Natural killer cell (primary cell): ENCODE measurements around the gene ATXN1. TPM values are rescaled to one million over a fixed set of nuclear protein-coding genes. Genes with fewer than 3 reads are reported as not detected.
A peak's percentile ranks its signal among the peaks of the same experiment; 100 is the strongest.

Experiments
- ATAC-seq, 3 donors: fragments of 150-1000 bp in 2 of 3; fragments of 200-7000 bp in 1 of 3; cut with Tn5 transposase; 1 replicate in 1 of 3; 2 replicates in 2 of 3; pipeline ENCODE4 v1.10.0; 2021; ENCODE audit warnings: mild to moderate bottlenecking in 2 of 3, moderate library complexity in 2 of 3
- DNase-seq, 2 donors: peaks; one replicate each; pipeline versions ENCODE4 v3.0.0 to v3.0.0-alpha.2; 2013 to 2021; ENCODE audit warnings: mixed read lengths in 1 of 2
- H3K27ac ChIP-seq: one replicate; pipeline ENCODE4 v1.5.1; 2013; ENCODE audit warnings: mild to moderate bottlenecking, low read length
- H3K27me3 ChIP-seq: one replicate; pipeline ENCODE4 v1.6.1; 2013; ENCODE audit warnings: low read length; ENCODE audit not compliant: control insufficient read depth, insufficient read depth
- H3K36me3 ChIP-seq: one replicate; pipeline ENCODE4 v1.6.1; 2013; ENCODE audit warnings: low read length; ENCODE audit not compliant: control insufficient read depth, insufficient read depth
- H3K4me1 ChIP-seq: one replicate; pipeline ENCODE4 v1.6.1; 2013; ENCODE audit warnings: low read length; ENCODE audit not compliant: control insufficient read depth, insufficient read depth
- H3K4me3 ChIP-seq: one replicate; pipeline ENCODE4 v1.5.1; 2013; ENCODE audit warnings: low read length
- H3K9me3 ChIP-seq: one replicate; pipeline ENCODE4 v1.6.1; 2013; ENCODE audit warnings: low read length; ENCODE audit not compliant: control insufficient read depth, insufficient read depth
- H3K27ac Mint-ChIP-seq, 2 donors: one replicate each; pipeline ENCODE4 v1.8.0; 2022; ENCODE audit warnings: mild to moderate bottlenecking in 2 of 2, mixed read lengths in 2 of 2, moderate library complexity in 1 of 2
- H3K27me3 Mint-ChIP-seq, 2 donors: one replicate each; pipeline ENCODE4 v1.8.0; 2022; ENCODE audit warnings: low read depth in 2 of 2, mixed read lengths in 2 of 2
- H3K36me3 Mint-ChIP-seq: one replicate; pipeline ENCODE4 v1.8.0; 2022; ENCODE audit warnings: mixed read lengths
- H3K4me1 Mint-ChIP-seq, 2 donors: one replicate each; pipeline ENCODE4 v1.8.0; 2022; ENCODE audit warnings: mixed read lengths in 2 of 2
- H3K4me3 Mint-ChIP-seq: one replicate; pipeline ENCODE4 v1.8.0; 2022; ENCODE audit warnings: mild to moderate bottlenecking, moderate library complexity, mixed read lengths
- H3K9me3 Mint-ChIP-seq, 2 donors: one replicate each; pipeline ENCODE4 v1.8.0; 2022; ENCODE audit warnings: mixed read lengths in 2 of 2
- WGBS: methylation state at CpG from one replicate; pipeline ENCODE4 v1.1.7; 2013; ENCODE audit warnings: missing lambda C conversion rate; ENCODE audit not compliant: insufficient coverage; 5-methylcytosine and 5-hydroxymethylcytosine counted together
- intact Hi-C: fragments of 100-400 bp; cut with micrococcal nuclease; formaldehyde crosslinking; loops from one replicate; pipeline ENCODE4 v1.14.2; 2022
- total RNA-seq, 4 donors: library from RNA; stranded (reverse); fragments of 120-200 nt in 1 of 4; gene quantifications; one replicate each; pipeline versions ENCODE4 v1.2.3 to v1.2.4, GENCODE V29; 2013 to 2022
- TF ChIP-seq, protein P1 (sequence below): fragments of 200-600 bp; IDR thresholded peaks from one replicate; pipeline ENCODE4 v1.8.0; 2022; ENCODE audit warnings: antibody characterized with exemption

Gene ATXN1
- total RNA-seq, 3 donors from 2014 or later (not counting 1 experiment from before 2014, with no cell fraction given), result 90.4 to 120 (median 97.9) TPM

GRCh38 chr6:16318538-16318937 lies 442.7 kb downstream of the ATXN1 start:
- H3K9me3 ChIP-seq, result no peaks in the 10 kb centered on the region
- Mint-ChIP-seq H3K27ac (peak overlapping the region; percentile 77 to 95), H3K4me3 (peak overlapping the region; percentile 69), H3K4me1 (peaks cover 56 to 61% of the 10 kb centered on the region in 2 donors), H3K36me3 (no peaks in the 10 kb centered on the region), H3K9me3 (no peaks in the 10 kb centered on the region), H3K27me3 (no peaks in the 10 kb centered on the region)
- WGBS, result 17% methylated on average over 5 of the region's 6 CpGs
- no peak for ATAC-seq
- H3K27me3 ChIP-seq, result no peaks in the 10 kb centered on the region
- intact Hi-C loops, result no loop called here
- peaks cover 2% of the 10 kb centered on the region for H3K36me3 ChIP-seq
- no peak overlapping the region for H3K27ac ChIP-seq
- peak in 1 of 2 donors; percentile 42 for DNase-seq
- no peak overlapping the region for H3K4me3 ChIP-seq
- H3K4me1 ChIP-seq, result peaks cover 60% of the 10 kb centered on the region
- TF ChIP-seq, protein P1, sequence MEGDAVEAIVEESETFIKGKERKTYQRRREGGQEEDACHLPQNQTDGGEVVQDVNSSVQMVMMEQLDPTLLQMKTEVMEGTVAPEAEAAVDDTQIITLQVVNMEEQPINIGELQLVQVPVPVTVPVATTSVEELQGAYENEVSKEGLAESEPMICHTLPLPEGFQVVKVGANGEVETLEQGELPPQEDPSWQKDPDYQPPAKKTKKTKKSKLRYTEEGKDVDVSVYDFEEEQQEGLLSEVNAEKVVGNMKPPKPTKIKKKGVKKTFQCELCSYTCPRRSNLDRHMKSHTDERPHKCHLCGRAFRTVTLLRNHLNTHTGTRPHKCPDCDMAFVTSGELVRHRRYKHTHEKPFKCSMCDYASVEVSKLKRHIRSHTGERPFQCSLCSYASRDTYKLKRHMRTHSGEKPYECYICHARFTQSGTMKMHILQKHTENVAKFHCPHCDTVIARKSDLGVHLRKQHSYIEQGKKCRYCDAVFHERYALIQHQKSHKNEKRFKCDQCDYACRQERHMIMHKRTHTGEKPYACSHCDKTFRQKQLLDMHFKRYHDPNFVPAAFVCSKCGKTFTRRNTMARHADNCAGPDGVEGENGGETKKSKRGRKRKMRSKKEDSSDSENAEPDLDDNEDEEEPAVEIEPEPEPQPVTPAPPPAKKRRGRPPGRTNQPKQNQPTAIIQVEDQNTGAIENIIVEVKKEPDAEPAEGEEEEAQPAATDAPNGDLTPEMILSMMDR, result no peak

- no peaks in the 10 kb centered on the region for H3K36me3 Mint-ChIP-seq
- ATAC-seq (peak in 1 of 3 donors; percentile 25), DNase-seq (peak; percentile 20 to 77)
- 68% methylated on average over 5 of the region's 7 CpGs for WGBS
- TF ChIP-seq, protein P1, result peak; percentile 88
- H3K4me1 Mint-ChIP-seq, result peaks cover 40 to 45% of the 10 kb centered on the region in 2 donors
- H3K27ac Mint-ChIP-seq, result peak overlapping the region in 1 of 2 donors; percentile 48
- Histone ChIP-seq H3K27ac (no peak overlapping the region), H3K36me3 (peaks cover 2% of the 10 kb centered on the region), H3K4me1 (peaks cover 43% of the 10 kb centered on the region), H3K27me3 (no peaks in the 10 kb centered on the region), H3K4me3 (no peak overlapping the region), H3K9me3 (no peaks in the 10 kb centered on the region)
- no peaks in the 10 kb centered on the region for H3K27me3 Mint-ChIP-seq
- intact Hi-C loops, result no loop called here
- no peak overlapping the region for H3K4me3 Mint-ChIP-seq
- no peaks in the 10 kb centered on the region for H3K9me3 Mint-ChIP-seq
These were observed 444.5 kb downstream of the ATXN1 start for GRCh38 chr6:16316741-16317251.

DNA sequence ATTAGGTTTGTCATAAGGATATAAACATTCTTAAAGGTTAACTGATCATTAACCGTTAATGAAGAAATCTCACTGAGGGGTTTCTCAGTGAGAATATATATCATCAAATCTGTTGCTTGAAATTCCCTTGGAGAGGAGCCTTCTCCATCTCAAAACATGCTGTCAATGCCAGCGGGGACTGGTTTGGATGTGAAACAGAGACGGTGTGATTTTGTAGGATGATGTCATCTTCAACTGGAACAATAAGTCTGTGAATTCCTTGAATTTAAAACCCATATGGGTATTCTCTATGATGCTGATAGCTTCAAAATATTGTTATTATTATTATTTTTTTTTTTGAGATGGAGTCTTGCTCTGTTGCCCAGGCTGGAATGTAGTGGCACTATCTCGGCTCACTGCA lies 447.0 kb downstream of the ATXN1 start:
- H3K27me3 ChIP-seq, result no peaks in the 10 kb centered on the region
- H3K27ac ChIP-seq, result no peak overlapping the region
- ATAC-seq (no peak), DNase-seq (no peak)
- H3K27me3 Mint-ChIP-seq, result no peaks in the 10 kb centered on the region
- H3K9me3 ChIP-seq, result no peaks in the 10 kb centered on the region
- intact Hi-C loops, result no loop called here
- H3K4me1 ChIP-seq, result peaks cover 21% of the 10 kb centered on the region
- TF ChIP-seq, protein P1, result no peak
- WGBS, result 100% methylated on average over 4 of the region's 4 CpGs
- H3K4me1 Mint-ChIP-seq, result peaks cover 24 to 26% of the 10 kb centered on the region in 2 donors
- no peaks in the 10 kb centered on the region for H3K36me3 Mint-ChIP-seq
- no peak overlapping the region for H3K4me3 ChIP-seq
- no peak overlapping the region for H3K4me3 Mint-ChIP-seq
- no peaks in the 10 kb centered on the region for H3K9me3 Mint-ChIP-seq
- no peaks in the 10 kb centered on the region for H3K36me3 ChIP-seq
- no peak overlapping the region for H3K27ac Mint-ChIP-seq

- no peak for ATAC-seq
- intact Hi-C loops, result no loop called here
These were observed 447.5 kb downstream of the ATXN1 start for GRCh38 chr6:16313732-16314131.

More at GRCh38 chr6:16313732-16314131, 447.5 kb downstream of the ATXN1 start:
- no peak overlapping the region for H3K27ac ChIP-seq
- 92% methylated on average over 9 of the region's 9 CpGs for WGBS
- Mint-ChIP-seq H3K27ac (no peak overlapping the region), H3K9me3 (no peaks in the 10 kb centered on the region), H3K4me3 (no peak overlapping the region), H3K27me3 (no peaks in the 10 kb centered on the region), H3K36me3 (no peaks in the 10 kb centered on the region), H3K4me1 (peaks cover 18 to 20% of the 10 kb centered on the region in 2 donors)
- no peak overlapping the region for H3K4me3 ChIP-seq
- DNase-seq, result no peak
- H3K36me3 ChIP-seq, result no peaks in the 10 kb centered on the region
- no peaks in the 10 kb centered on the region for H3K9me3 ChIP-seq
- TF ChIP-seq, protein P1, result no peak
- no peaks in the 10 kb centered on the region for H3K27me3 ChIP-seq
- H3K4me1 ChIP-seq, result peaks cover 16% of the 10 kb centered on the region
